ENCODE data around the gene EPHX1.
"Not testable (repeated sequence)": the region's sequence is repeated elsewhere in the genome, so short reads cannot be mapped to it uniquely, and the experiment has no call there.

The EPHX1 gene

DNA sequence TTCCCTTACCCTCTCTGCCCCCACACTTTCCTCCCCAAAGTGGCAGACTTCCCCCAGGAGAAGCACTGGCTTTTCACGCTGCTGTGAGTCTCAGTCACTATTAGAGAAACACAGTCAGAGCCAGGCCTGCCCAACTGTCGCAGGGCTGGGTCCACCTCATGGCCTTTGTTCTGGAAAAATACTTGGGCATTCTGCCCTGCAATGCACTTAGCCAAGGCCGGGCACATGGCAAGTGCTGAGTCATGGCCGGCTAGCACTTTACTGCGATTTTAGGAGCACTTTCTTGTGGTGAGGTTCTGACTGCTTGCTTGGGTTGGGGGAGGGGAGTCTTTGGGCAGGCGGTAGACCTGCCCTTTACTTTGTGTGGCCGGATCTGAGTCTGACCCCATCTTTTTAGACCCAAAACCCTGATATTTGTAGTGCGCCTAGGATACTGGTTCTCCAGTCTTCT is 7.7 kb downstream of the EPHX1 start:
- no peak for DNase-seq

DNA sequence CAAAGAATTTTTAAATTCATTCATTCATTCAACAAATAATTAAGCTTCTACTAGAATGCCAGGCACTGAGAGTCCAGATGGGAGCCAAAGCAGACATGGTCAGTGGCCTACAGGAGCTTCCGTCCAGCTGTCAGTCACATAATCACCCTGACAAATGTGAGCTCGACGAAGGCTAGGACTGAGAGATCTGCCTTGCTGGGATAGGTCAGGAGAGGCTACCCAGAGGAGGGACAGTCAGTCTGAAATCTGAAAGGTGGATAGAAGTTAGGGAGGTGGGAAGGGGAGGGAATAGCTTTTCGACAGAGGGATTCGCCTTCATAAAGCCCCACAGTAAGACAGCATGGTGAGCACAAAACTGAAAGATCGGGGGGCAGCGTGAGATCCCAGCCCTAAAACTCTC is 8.3 kb downstream of the EPHX1 start:
- DNase-seq = no peak

DNA sequence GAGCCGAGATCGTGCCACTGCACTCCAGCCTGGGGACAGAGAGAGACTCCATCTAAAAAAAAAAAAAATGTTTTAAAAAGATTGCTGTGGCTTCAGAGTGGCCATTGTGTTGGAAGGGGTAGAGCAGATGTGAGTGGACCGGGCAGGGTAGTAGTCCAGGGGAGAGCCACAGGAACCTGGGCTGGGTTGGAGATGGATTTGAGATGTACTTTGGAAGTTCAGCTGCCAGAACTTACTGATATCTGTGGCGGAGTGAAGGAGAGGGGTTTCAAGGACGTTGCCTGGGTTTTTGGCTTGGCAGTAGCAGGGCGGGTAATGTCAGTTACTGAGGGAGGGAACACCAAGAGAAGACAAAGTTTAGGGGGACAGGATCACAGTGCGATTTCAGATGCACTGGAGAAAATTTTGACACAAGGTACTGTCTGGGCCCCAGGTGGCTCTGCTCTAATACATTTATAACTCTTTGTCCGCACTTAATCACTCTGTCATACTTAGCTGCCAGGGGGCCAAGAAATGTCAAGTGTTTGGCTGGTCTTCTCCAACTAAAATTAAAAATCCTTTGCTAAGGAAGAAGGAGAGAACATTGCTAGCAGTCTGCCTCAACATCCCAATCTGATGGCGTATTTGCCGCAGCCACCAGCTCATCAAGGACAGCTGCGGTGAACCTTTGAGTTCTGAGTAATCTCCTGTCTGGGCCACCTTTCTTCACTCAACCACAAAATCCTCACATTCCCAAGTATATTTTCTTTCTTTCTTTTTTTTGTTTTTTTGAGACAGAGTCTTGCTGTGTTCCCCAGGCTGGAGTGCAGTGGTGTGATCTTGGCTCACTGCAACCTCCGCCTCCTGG is 9.6 kb downstream of the EPHX1 start:
- no peak for DNase-seq

DNA sequence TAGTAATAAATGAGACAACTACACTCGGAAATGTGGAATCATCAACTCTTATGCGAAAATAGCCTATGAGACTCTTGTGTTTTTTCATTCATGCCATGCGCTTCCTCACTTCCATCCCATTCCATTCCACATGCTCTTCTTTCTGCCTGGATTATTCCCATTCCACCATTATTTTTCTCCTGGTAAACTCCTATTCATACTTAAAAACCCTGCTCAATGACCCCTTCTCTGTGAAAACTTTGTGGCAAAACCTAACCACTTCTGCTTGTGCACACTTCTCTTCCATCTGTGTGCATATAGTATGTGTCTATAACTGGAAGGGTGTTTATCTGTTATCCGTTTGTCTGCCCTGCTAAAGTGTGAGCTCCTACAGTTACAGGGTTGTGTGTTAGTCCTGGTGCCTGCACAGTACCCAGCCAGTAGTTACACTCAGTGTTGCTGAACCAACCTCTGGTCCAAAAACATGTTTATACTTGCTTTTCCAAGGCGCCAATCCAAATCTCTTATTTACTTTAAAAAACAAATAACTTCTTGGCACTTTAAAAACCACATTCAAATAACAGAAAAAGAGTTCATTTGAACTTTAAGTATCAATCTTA is 10.7 kb downstream of the EPHX1 start:
- DNase-seq = no peak

DNA sequence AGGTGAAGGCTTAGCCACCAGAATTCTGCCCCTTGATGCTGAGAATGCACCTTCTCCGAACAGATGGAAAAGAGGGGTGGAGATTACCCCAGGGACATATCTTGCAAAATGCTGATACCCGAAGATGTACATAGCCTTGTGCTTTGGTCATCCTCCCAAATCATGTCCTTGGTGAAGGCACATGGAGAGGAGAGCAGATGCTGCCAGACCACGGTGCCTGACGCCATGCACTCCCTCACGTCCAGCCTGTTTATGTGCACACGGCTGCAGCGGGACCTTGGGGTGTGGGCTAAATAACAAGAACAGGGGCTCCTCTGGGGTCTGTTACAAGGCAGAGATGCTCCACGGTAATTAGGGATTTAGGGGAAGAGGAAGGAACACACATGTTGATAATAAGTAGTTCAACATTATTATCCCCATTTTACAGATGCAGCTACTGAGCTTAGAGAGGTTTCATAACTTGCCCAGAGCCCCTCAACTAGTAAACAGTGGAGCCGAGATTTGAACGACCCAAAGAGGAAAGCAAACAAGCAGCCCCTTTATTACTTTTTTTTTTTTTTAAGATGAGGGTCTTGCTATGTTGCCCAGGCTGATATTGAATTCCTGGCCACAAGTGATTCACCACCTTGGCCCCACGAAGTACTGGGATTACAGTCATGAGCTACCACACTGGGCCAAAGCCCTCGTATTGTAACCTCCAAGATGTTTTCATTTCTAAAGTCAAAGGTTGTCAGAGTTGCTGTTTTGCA is 12.9 kb downstream of the EPHX1 start:
- DNase-seq = no peak

DNA sequence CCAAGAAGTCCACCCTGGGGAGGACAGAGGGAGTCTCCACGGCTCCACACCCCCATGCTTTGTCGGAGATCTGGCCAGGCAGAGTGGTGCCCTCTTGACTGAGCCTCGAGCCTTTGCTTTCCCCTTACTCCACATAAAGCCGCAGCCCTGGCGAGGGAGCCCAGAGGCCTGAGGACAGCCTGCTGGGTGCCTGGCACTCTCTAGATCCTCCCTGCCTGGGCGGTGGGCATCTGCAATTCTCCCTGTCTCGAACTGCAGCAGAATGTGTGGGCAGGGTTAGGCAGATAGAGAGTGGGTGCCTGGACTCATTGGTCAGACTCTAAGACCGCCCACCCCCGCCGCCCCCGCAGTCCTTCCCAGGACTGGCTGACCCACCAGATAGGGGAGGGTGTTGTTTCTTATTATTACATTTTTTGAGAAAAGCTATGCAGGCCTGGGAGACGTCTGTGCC is 13.9 kb downstream of the EPHX1 start:
- DNase-seq = no peak

DNA sequence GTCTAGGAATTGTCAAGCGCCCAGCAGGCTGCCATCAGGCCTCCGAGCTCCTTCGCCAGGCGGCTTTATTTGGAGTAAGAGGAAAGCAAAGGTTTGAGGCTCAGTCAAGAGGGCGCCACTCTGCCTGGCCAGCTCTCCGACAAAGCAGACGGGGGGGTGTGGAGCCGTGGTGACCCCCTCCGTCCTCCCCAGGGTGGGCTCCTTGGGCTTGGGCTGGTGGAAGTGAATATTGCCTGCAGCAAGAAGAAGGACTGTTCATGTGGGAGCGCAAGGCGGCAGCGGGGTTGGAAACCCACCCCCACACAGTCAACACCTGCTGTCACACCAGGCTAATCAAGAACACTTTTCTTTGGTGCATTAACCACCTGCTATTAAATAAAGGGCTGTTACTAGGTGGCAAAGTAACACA is 14.6 kb downstream of the EPHX1 start:
- no peak for DNase-seq

DNA sequence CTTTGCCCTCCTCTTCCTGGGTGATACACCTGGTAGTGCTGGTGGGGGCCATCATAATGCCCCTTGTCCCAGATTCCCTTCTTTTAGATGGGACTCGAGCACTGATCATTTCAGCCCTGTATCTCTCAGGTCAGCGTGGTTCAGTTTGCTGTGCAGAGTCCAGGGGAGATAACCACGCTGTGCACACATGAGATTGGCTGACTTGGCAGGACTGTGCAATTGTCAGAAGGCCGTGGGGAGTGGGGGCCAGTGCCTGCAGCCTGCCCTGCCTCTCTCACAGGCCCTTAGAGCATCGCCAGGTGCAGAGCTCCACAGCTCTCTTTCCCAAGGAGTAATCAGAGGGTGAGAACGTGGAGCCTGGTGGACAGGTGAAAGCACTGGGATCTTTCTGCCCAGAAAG is 15.2 kb downstream of the EPHX1 start:
- DNase-seq = no peak

DNA sequence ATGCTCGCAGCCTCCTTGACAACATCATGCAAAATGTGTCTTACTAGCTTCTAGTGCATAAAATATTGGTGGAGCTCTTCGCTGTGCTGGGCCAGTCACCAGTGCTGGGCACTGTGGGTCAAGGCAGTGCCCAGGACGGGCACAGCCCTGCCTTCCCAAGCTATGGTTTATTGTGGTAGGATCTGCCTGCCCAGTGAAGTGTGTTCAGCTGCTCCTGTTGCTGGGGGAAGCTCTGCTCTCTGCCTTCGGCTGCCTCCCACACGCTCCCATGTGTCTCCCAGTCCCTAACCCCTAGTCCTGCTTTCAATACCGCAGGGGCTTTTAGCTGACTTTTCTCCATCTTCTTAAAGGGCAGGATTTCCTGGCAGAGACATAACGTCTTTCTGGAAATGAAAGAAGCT is 15.7 kb downstream of the EPHX1 start:
- DNase-seq = no peak

DNA sequence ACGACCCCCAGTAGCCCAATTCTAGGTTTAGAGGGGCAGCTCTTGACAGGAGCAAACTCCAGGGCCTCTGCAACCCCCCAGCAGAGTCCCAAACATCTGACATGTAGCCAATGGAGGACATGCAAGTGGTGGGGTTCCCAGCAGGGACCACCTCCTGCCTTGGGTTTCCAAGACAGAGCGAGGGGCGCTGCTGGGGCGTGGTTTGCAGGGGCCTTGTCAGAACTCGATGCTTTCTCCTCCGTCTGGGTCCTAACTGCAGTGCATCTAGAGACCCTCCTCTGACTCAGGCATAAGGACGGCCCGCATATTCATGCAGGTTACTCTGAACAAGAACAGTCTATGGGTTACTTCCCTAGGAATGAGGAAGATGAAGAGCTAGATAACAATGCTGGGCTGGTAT is 17.2 kb downstream of the EPHX1 start:
- no peak for DNase-seq

DNA sequence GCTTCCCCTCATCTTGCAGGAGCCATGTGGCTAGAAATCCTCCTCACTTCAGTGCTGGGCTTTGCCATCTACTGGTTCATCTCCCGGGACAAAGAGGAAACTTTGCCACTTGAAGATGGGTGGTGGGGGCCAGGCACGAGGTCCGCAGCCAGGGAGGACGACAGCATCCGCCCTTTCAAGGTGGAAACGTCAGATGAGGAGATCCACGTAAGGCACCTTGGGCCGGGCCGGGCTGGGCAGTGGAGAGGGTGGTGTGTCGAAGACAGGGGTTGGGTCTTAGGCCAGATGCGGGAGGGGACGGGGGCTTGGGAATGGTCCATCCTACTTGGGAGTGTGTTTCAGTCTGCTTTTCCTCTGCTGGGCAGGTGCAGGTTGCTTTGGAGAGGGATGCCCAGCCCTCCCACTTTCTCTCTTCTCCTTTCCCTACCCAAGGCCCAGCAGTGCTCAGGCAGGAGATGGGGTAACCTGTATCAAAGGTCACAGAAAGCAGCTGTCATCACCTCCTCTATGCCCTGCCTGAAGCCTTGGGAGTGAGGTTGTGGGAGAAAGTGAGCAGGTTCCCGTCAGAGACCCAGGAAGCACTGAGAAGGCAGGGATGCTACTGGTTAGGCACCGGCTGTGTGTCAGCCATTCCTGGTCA is 18.9 kb downstream of the EPHX1 start:
- no peak for DNase-seq

DNA sequence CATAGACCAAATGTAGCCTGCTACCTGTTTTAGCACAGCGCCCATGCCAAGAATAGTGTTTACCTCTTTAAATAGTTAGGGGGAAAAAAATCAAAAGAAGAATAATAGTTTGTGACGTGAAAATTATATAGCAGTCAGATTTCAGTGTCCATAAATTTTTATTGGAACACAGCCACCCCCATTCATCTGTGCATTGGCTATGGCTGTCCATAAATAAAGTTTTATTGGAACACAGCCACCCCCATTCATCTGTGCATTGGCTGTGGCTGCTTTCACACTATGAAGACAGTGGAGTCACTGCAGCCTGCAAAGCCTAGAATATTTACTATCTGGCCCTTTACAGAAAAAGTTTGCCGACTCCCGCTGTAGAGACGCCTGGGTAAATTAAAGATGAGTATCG is 20.9 kb downstream of the EPHX1 start:
- no peak for DNase-seq

DNA sequence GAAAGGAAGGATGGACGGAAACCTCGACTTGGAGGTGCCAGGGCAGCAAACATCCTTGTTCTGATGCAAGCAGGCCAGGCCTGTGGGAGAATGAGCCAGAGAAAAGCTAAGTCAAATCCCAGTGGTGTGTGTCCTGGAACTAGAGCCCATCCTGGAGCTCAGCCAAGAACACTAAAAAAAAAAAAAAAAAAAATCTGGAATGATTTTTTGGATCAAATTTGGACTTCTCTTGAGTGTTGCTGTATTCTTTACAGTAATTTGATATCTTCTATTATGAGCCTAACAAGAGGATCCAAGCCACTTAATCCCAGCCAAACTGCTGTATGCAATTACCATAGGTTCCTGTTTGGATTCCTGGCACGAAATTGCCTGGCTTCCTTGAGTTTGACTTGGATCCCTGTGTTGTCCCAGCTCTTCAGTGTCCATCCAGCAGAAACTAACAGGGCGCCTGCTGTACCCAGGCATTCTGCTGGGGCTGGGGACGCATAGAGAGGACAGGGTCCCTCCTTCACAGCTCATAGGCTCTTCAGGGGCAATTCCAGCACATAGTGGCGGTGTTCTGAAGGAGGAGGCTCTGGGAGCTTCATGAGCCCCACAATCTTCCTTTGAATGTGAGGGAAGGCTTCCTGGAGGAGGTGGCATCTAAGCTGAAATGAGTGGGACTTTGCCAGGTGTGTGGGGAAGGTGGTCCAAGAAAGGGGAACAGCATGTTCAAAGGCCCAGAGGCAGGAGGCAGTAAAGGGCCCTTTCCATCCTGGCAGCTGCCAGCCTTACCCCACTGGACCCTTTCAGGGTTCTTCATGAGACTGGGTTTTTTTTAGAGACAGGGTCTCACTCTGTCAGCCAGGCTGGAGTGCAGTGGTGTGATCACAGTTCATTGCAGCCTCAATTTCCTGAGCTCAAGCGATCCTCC is 24.7 kb downstream of the EPHX1 start:
- DNase-seq = no peak

DNA sequence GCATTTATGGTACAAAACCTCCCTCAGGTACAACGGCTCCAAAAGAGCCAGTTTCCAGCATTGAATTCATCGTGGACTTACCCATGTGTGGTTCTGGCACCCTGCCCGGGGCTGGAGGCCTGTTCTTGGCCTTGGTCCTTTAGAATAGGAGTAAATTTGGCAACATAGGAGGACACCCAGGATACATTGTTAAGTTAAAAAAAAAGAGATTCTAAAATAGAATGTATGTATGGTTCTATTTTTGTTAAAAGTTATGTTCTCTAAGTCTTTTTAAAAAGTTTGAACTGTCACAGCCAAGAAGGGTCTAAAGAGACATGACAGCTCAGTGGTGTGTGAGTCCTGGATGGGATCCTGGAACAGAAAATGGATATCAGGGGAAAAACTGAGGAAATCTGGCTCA is 25.9 kb downstream of the EPHX1 start:
- DNase-seq = no peak

DNA sequence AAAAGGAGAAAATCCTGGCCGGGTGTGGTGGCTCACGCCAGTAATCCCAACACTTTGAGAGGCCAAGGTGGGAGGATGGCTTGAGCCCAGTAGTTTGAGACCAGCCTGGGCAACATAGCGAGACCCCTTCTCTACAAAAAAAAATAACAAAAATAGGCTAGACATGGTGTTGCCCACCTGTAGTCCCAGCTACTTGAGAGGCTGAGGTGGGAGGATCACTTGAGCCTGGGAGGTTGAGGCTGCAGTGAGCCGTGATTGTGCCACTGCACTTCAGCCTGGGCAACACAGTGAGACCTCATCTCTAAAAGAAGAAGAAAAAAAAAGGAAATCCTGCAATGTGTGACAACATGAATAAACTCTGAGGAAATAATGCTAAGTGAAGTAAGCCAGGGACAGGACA is 26.4 kb downstream of the EPHX1 start:
- not testable (repeated sequence) for DNase-seq

DNA sequence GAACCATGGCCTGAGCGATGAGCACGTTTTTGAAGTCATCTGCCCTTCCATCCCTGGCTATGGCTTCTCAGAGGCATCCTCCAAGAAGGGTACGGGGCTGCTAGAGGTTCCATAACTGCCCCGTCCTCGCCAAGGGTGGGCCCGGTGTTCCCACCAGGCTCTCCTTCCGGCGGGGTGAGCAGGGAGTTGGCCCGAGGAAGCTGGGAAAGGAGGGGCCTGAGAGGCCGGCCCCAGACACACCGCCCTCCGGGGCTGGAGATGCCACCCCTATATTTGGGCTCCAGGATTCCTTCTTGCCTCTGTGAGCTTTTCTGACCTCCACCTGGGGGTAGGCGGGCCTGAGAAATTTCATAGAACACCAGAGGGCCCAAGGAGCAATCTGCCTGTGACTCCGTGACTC is 28.9 kb downstream of the EPHX1 start:
- DNase-seq = no peak

DNA sequence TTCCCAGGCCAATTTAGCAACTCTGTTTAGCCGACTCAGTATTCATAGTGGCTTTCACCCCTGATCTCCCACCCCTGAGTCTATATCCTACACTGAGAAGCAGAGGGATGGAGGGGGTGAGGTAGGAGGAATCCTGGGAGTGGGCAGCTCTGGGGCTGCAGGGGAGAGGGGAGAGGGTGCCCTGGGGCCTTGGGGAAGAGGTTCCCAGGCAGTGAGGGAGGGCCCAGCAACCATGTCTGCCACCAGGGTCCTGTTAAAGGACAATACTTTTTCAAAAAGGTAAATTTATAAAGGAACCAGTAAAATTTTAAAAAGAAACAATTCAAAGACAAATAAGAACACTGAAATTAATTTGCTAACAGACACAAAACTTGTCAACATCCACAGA is 30.3 kb downstream of the EPHX1 start:
- no peak for DNase-seq

DNA sequence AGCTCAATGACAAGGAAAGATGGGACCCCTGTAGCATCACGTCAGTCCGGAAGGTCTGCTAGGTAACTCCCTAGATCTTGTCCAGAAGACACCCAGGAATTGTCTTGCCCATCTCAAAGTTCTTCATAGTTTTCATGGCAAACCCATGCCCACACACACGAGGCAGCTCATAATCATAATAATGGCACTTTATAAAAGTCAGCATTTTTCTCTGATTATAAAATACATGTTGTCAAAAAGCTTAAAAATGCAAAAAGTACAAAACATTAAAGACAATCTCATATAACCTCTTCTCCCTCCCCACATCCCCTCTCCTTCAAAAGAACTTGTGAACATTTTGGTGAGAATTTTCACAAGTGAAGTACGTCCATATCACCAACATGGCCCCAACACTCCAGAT is 30.8 kb downstream of the EPHX1 start:
- no peak for DNase-seq

DNA sequence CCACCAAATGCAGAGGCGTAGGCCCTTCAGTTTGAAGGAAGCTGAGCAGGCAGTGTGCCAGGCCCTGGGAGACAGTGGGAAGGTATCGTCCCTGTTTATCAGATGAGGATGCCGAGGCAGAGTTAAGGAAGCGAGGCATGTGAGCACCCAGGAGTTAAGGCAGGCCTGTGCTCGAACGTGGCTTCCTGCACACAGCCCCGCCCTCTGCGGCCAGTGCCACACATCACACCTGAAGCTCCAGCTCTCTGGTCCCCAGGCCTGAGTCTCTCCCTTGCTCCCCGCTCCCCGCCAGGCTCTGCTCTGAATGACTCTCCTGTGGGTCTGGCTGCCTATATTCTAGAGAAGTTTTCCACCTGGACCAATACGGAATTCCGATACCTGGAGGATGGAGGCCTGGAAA is 32.1 kb downstream of the EPHX1 start:
- DNase-seq = no peak

DNA sequence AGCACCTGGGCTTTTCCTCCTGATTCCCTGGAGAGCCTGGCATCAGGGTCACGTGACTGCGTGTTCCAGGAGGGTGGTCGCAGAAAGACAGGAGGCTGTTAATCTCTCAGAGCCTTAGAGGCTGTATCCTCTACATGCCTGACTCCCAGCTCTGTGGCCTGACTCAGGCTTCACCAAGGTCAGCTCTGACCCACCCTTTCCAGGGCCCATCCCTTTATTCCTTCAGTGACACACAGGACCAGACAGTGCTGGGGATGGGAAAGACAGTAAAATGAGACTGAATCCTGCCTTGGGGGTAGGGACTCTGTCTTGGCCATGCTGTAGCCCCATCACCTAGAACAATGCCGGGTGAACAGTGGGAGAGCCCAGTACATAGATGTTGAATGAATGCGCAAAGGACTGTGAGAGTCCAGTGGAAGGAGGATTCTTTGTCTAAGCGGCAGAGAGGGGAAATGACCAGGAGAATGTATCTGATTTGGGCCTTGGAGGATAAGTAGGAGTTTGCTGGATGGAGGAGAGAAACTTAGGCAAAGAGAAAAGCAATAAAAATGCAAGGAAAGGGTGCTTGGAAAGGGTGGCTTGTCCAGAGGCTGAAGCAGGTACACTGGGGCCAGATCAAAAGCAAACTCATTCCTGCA is 33.0 kb downstream of the EPHX1 start:
- no peak for DNase-seq

DNA sequence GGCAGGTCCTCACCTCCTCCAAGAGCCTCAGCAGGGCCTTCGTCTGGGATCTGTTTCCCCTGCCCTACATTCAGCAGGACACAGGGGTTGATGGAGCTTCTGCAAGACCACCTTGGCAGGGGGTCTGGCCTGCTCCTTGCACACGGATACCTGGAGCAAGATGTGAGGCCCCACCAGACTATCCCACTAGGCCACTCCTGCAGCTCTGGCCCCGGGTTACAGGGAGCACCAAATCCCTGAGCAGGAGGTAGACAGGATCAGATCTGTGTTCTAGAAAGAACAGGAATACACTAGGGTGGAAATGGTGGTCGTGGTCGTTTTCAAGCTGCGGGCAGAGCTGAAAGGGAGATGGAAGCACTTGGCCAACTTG is 33.5 kb downstream of the EPHX1 start:
- no peak for DNase-seq
